Fibroblast of villous mesenchyme (primary cell): ENCODE measurements around the gene ZDHHC17. TPM values are rescaled to one million over a fixed set of nuclear protein-coding genes. Genes with fewer than 3 reads are reported as not detected.

Experiments used
- DNase-seq: peaks from one replicate; pipeline ENCODE4 v3.0.0-alpha.2; 2010; ENCODE audit warnings: low read depth
- H3K4me3 ChIP-seq: 2 replicates; pipeline ENCODE4 v1.5.1; 2011; ENCODE audit warnings: low read depth, mild to moderate bottlenecking, low read length
- CTCF ChIP-seq: IDR thresholded peaks from 2 replicates; pipeline ENCODE4 v1.5.1; 2012; ENCODE audit warnings: low read depth, mild to moderate bottlenecking, low read length; ENCODE audit not compliant: insufficient read depth
- total RNA-seq: library from RNA; depleted of rRNA; stranded (reverse); fragments of >200 nt; gene quantifications from 2 replicates; pipeline ENCODE4 v1.2.3, GENCODE V29; 2012

Gene ZDHHC17
- total RNA-seq, 1 donor, result 73.0 TPM

- DNase-seq, result no peak
- no peak overlapping the region for H3K4me3 ChIP-seq
- no peak for TF ChIP-seq CTCF
Observed at GRCh38 chr12:76848132-76848531, 84.2 kb downstream of the ZDHHC17 start.

- DNase-seq, result no peak
Observed at GRCh38 chr12:76852106-76852505, 88.2 kb downstream of the ZDHHC17 start.

GRCh38 chr12:76855271-76855670 is 91.4 kb downstream of the ZDHHC17 start:
- H3K4me3 ChIP-seq, result no peak overlapping the region

More at GRCh38 chr12:76852106-76852505, 88.2 kb downstream of the ZDHHC17 start:
- no peak overlapping the region for H3K4me3 ChIP-seq
- TF ChIP-seq CTCF, result no peak

GRCh38 chr12:76856018-76856644 is 92.2 kb downstream of the ZDHHC17 start:
- no peak for TF ChIP-seq CTCF
- no peak overlapping the region for H3K4me3 ChIP-seq

More at GRCh38 chr12:76855271-76855670, 91.4 kb downstream of the ZDHHC17 start:
- no peak for TF ChIP-seq CTCF
- no peak for DNase-seq

GRCh38 chr12:76859611-76860010 is 95.7 kb downstream of the ZDHHC17 start:
- no peak for DNase-seq
- no peak for TF ChIP-seq CTCF
- H3K4me3 ChIP-seq, result no peak overlapping the region

More at GRCh38 chr12:76856018-76856644, 92.2 kb downstream of the ZDHHC17 start:
- DNase-seq, result no peak

GRCh38 chr12:76860256-76860655 is 96.3 kb downstream of the ZDHHC17 start:
- TF ChIP-seq CTCF, result no peak
- DNase-seq, result no peak
- H3K4me3 ChIP-seq, result no peak overlapping the region
